8988T (cell line): Measurements from ENCODE around the gene GET3.
A peak's percentile ranks its signal among the peaks of the same experiment; 100 is the strongest.

Source experiments
- DNase-seq: peaks from one replicate; pipeline ENCODE4 v3.0.0; 2011

GET3 gene

DNA sequence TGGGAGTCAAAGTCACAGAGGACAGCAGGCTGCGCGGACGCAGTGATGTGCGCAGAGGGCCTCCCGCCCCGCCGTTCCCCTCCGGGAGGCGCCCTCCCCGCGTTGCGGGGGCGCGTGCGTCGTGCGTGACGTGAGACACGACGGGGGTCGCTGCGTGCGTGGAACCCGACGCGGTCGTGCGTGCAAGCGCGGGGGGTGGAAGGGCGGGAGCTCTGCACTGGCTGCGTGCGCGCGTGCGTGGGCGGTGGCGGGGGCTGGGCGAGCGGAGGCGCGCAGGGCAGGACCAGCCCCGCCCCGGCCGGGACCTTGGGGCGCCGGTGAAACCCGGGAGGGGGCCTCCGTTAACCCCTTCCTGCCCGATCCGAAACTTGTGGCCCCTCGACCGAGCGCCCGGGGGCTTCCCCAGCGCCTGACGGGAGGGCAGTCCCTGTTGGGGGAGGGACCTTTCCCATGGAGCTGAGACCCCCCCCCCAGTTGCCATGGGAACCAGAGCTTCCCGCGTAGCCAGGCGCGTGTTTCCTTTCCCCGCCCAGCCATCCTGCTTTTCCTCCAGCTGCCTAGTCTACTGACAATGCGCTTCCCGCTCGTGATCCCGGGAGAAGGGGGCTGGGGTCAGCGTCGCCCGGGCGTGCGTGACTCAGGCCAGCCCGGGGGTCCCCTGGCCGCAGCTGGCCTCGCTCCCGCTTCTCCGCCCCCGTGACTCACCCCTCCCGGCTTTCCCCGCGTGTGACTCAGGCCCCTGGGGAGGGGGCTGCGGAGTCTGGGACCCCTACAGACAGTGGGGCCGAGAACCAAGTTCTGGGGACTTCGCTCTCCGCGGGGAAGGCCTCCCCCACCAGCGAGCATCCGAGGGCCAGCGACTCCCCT lies 45.4 kb downstream of the GET3 start:
- DNase-seq: no peak

DNA sequence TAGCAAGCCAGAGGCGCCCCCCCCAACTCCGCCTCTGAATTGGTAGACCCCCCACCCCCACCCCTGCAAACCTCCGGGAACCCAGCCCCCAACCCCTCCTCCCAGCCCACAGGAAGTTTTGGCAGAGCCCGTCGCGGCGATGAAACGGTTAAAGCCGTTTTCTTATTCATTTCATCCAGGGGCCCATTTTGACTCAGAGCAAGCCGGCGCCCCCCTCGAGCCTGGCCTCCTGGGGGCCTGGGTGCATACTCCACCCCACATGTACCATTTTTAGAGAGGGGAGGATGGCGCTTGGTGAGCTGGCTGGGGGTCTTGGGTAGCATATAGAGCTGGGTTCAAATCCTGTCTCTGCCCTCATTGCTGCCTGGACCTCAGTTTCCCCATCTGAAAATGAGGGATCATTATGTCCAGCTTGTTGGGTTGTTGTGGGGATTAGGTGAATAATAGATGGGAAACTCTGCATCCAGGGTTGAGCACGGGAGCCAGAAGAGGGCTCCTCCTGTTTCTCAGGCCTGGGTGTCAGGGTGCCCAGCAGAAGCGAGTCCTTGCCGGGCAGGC lies 46.1 kb downstream of the GET3 start:
- DNase-seq: no peak

GRCh38 chr19:12783849-12784393 lies 46.6 kb downstream of the GET3 start:
- no peak for DNase-seq

DNA sequence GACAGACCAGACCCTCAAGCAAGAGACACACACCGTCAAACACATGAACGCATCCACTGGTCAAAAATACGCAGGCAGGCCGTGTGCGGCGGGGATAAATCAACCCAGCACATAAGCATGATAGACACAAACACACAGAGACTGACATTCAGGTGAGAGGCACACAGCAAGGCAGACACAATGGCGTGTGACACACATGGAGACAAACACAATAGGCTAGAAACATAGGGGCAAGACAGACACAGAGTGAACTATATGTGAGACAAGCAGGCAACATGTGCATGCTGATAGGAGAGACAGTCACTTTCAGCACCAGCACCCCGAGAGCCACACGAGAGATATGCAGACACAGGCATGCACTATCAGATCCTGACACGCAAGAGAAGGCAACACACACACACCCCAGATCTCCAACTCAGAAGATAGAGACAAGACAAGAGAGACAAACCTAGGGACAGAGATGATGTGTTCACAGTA lies 47.1 kb downstream of the GET3 start:
- no peak for DNase-seq

DNA sequence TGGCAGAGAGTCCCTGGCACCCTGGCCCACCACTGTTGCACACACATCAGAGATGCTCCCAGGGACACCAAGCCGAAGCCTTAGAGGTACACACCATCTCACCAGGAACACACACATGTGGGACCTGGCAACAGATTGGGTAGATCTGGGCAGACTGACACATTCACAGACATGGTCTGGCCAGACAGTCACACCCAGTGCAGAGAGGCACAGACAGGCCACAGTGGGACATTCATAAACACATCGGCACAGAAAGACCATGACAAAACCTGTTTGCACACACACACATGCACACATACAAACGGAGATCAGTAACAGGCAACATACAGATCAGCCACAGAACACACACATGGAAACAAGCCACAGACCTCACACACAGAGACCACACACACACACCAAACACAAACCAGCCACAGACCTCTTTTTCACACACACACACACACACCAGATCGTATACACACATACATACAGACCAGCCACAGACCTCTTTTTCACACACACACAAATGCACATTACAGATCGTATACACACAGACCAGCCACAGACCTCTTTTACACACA lies 47.7 kb downstream of the GET3 start:
- DNase-seq: no peak

DNA sequence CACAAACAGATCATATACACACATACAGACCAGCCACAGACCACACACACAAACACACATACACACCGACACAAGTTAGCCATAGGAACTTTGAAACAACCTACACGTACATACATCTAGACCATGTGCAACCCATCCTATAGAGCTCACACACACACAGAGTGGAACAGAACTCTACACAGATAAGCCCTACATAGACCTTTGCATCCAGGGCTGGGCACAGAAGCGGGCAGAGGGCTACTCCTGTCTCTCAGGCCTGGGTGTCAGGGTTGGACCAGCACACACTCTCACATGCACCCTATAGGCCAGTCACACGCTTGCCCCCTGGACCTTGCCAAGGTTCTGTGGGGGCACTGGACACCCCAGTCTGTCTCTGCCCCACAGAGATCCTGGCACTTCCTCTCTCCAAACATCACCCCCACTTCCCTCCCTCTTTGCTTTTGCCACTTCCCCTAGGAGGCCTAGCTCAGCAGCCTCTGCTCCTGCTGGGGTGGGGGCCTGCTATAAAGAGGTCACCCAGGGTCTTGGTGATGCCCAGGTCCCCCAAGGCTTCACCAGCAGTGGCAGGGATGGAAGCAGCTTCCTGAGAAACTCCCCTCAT lies 48.2 kb downstream of the GET3 start:
- DNase-seq: no peak

DNA sequence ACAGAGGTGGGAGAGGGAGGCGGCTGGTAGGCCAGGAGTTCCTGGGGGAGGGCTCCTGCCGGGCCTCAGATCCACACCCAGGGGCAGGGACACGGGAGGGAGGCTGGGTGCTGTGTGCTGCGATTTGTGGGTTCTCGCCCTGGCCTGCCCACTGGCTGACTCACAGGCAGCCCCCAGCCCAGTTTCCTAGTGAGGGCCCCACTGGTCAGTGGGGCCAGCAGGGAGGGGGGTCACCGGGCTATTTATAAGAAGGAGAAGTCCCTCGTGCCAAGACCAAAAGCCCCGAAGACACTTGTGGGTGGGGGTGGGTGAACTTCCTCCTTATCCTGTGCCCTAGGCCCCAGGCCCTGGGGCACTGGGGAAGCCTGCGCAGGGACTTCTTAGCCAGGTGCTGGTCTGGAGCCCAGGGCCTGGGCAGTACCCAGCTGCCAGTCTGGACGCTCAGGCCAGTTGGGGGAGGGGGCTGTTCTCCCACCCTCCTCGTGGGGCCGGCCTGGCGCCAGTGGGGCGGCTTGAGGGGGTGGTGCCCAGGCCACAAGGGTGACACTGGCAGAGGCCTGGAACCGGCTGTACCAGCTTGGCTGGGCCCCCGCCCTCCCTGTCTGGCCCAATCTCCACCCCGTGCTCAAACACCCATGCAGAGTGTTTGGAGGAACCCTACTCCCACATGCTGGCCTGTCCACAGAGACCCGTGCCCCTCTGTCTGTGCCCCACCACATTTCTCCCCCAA lies 49.0 kb downstream of the GET3 start:
- DNase-seq: no peak

DNA sequence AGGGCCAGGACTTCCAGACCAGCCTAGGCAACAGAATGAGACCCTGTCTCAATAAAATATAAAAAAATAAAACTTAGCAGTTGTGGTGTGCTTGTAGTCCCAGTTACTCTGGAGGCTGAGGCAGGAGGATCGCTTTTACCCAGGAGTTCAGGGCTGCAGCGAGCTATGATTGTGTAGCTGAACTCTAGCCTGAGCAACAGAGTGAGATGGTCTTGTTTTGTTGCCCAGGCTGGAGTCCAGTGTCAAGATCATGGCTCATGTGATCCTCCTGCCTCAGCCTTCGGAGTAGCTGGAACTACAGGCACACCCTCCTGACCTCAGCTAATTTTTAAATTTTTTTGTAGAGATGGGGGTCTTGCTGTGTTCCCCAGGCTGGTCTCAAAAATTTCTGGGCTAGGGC lies 49.7 kb downstream of the GET3 start:
- DNase-seq: no peak

- DNase-seq: no peak
Measured at GRCh38 chr19:12787458-12787857, 50.2 kb downstream of the GET3 start.

- no peak for DNase-seq
Measured at GRCh38 chr19:12788042-12788681, 50.9 kb downstream of the GET3 start.

DNA sequence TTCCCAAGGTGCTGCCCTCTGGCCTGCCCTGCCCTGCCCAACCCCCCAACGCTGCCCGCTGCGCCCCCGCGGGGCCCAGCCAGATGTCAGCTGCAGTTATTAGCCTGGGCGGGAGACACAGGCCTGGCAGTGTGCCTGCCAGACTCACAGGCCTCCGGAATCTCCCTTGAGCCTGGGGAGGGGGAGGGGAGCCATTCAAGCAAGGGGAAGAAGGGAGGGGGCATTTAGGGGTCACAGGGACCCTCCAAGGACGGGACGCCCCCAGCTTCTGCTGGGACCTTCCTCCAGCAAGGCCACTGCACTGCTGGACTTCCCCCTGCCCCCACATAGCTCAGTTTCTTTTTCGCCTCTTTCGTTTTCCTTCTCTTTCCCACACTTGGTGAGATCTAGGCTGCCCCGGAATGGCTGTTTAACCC lies 51.4 kb downstream of the GET3 start:
- DNase-seq: peak; percentile 30

- DNase-seq: peak; percentile 11
Measured at GRCh38 chr19:12789098-12789903, 52.0 kb downstream of the GET3 start.

DNA sequence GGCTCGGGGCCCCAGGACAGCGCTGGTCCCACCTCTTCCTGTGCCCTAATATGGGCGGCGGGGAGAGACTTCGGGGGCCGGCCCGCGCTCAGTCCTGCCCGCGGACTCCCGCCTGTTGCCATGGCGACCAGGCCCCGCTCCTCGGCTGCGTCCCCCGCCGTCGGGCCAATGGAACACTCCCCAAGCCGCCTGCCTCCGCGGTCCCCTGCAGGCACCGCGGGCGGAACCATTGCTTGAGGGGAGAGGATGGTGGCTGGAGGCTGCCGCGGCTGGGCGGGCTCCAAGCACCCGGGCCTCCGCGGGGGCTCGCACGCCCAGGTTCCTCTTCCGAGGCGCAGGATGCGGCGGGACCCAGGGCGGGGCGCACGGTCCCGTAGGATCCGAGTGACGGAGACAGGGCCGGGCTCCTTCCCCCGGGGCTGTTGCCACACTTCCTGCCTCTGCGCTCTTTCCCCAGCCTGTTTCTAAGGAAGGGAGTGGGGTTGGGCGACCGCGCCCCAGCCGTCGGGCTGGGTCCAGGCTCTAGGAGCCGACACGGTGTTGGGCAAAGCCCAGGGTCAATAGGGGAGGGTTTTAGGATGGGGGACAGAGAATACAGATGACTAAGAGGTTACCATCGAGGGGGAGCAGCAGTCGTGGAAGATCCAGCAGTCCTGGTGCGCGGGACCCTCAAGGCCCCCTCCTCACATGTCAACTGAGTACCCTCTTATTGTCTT lies 52.8 kb downstream of the GET3 start:
- peak; percentile 91 for DNase-seq

DNA sequence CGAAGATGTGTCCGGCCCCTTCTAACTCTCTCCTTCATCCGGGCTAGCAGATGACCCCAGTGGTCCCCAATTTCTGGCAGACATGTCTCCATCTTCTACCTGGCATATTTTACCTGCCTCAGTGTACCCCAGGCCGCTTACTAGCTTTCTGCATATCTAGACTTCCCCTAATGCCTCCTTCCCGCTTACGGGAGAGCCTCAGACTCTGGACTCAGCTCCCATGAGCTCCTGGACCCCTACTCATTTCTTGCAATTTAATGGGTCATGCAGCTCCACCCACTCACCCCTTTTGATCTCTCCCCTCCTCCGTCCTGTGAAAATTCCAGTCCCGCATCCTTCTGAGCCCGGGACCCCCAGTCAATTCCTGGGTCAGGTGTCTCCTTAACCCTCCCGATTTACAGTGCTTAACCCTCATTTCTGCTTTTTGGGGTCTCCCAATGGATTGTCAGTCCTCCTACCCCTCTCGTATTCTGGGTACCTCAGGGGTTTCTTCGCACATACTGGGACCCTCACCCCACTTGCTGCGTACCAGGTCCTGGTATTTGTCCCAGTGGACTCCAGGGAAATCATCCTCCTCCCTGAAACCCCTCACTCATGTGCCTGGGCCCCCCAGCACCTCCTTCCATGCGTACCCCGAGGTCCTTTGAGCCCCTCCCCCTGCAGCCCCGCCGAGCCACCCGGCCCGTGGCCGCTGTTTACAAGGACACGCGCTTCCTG lies 53.5 kb downstream of the GET3 start:
- DNase-seq: no peak

DNA sequence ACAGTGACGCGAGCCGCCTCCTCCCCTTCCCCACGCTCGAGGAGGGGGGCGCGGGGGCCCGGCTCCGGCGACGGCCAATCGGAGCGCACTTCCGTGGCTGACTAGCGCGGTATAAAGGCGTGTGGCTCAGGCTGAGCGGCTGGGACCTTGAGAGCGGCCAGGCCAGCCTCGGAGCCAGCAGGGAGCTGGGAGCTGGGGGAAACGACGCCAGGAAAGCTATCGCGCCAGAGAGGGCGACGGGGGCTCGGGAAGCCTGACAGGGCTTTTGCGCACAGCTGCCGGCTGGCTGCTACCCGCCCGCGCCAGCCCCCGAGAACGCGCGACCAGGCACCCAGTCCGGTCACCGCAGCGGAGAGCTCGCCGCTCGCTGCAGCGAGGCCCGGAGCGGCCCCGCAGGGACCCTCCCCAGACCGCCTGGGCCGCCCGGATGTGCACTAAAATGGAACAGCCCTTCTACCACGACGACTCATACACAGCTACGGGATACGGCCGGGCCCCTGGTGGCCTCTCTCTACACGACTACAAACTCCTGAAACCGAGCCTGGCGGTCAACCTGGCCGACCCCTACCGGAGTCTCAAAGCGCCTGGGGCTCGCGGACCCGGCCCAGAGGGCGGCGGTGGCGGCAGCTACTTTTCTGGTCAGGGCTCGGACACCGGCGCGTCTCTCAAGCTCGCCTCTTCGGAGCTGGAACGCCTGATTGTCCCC lies 54.2 kb downstream of the GET3 start, which contains the start of gene JUNB:
Gene JUNB (plus strand): TSS at position 142 of the 706 bp plus-strand sequence. CDS start 286 bp downstream, at position 428.
- peak; percentile 79 for DNase-seq

- no peak for DNase-seq
Measured at GRCh38 chr19:12792051-12792852, 55.0 kb downstream of the GET3 start.

DNA sequence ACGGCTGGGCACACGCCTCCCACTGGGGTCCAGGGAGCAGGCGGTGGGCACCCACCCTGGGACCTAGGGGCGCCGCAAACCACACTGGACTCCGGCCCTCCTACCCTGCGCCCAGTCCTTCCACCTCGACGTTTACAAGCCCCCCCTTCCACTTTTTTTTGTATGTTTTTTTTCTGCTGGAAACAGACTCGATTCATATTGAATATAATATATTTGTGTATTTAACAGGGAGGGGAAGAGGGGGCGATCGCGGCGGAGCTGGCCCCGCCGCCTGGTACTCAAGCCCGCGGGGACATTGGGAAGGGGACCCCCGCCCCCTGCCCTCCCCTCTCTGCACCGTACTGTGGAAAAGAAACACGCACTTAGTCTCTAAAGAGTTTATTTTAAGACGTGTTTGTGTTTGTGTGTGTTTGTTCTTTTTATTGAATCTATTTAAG lies 55.6 kb downstream of the GET3 start:
- DNase-seq: no peak
